ENCODE measurements around the gene DOCK10.

DNA sequence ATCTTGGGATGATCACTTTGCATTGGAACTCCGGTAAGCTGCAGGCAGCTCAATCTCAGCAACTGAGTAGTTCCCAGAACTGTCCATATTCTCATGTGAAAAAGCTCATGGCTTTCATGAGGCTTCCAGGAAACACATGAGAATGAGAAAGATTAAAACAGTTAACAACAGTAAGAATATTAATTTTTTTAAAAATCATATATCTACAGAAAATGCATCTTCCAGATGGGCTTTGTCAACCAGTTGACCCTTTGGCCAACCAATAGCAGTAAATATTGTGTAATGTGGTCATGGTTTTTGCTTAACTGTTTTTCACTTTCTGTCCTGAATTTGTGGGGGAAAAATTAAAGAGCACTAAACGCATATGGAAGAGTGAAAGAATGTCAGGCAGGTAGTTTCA, 194.9 kb downstream of the DOCK10 start:
- TF ChIP-seq POLR2A (IDR thresholded peaks at IDR 0.05), result no peak
- TF ChIP-seq, protein P1, sequence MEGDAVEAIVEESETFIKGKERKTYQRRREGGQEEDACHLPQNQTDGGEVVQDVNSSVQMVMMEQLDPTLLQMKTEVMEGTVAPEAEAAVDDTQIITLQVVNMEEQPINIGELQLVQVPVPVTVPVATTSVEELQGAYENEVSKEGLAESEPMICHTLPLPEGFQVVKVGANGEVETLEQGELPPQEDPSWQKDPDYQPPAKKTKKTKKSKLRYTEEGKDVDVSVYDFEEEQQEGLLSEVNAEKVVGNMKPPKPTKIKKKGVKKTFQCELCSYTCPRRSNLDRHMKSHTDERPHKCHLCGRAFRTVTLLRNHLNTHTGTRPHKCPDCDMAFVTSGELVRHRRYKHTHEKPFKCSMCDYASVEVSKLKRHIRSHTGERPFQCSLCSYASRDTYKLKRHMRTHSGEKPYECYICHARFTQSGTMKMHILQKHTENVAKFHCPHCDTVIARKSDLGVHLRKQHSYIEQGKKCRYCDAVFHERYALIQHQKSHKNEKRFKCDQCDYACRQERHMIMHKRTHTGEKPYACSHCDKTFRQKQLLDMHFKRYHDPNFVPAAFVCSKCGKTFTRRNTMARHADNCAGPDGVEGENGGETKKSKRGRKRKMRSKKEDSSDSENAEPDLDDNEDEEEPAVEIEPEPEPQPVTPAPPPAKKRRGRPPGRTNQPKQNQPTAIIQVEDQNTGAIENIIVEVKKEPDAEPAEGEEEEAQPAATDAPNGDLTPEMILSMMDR (IDR thresholded peaks at IDR 0.05), result no peak
- no peak for TF ChIP-seq EP300 (IDR thresholded peaks at IDR 0.05)

Data from suprapubic skin (tissue), 3 donors.